Thymus (tissue), 11 donors: ENCODE measurements around the gene SERPINB5. TPM values are rescaled to one million over a fixed set of nuclear protein-coding genes. Genes with fewer than 3 reads are reported as not detected.
A peak's percentile ranks its signal among the peaks of the same experiment; 100 is the strongest.

Source experiments
- DNase-seq, 9 donors: peaks; one replicate each; pipeline ENCODE4 v3.0.0-alpha.2; 2013; ENCODE audit warnings: low spot score in 9 of 9, low read depth in 6 of 9, missing footprints in 1 of 9
- H3K27ac ChIP-seq, 2 donors: one replicate each; pipeline ENCODE4 v1.5.1; 2013; ENCODE audit warnings: control low read depth in 1 of 2, low read depth in 1 of 2, low read length in 1 of 2, mild to moderate bottlenecking in 1 of 2, moderate library complexity in 1 of 2
- H3K27me3 ChIP-seq, 2 donors: one replicate each; pipeline ENCODE4 v1.5.1; 2013; ENCODE audit warnings: low read length in 1 of 2; ENCODE audit not compliant: control insufficient read depth in 2 of 2, insufficient read depth in 1 of 2
- H3K36me3 ChIP-seq, 2 donors: one replicate each; pipeline ENCODE4 v1.5.1; 2013; ENCODE audit warnings: low read length in 1 of 2, mild to moderate bottlenecking in 1 of 2, moderate library complexity in 1 of 2; ENCODE audit not compliant: control insufficient read depth in 2 of 2, insufficient read depth in 2 of 2
- H3K4me1 ChIP-seq, 2 donors: one replicate each; pipeline ENCODE4 v1.5.1; 2013; ENCODE audit warnings: low read length in 2 of 2; ENCODE audit not compliant: control insufficient read depth in 2 of 2, insufficient read depth in 2 of 2
- H3K4me3 ChIP-seq, 2 donors: one replicate each; pipeline ENCODE4 v1.5.1; 2013; ENCODE audit warnings: low read length in 2 of 2, control low read depth in 1 of 2, mild to moderate bottlenecking in 1 of 2
- H3K9me3 ChIP-seq, 2 donors: one replicate each; pipeline ENCODE4 v1.5.1; 2013; ENCODE audit warnings: low read length in 1 of 2, mild to moderate bottlenecking in 1 of 2; ENCODE audit not compliant: control insufficient read depth in 2 of 2, insufficient read depth in 1 of 2
- WGBS: extraction: QIAGEN DNeasy Blood & Tissue Kit; methylation state at CpG from one replicate; pipeline ENCODE4 v1.1.7; 2013; 5-methylcytosine and 5-hydroxymethylcytosine counted together
- polyA plus RNA-seq: library from polyadenylated mRNA; stranded (reverse); fragments of 200-250 nt; gene quantifications from one replicate; pipeline ENCODE4 v1.2.3, GENCODE V29; 2013
- total RNA-seq: library from RNA; stranded (reverse); fragments of 120-200 nt; gene quantifications from one replicate; pipeline ENCODE4 v1.2.4, GENCODE V29; 2013
- donor health status: healthy.

SERPINB5 gene
- total and polyA plus RNA-seq, 2 donors = 6.1 to 21.9 TPM

DNA sequence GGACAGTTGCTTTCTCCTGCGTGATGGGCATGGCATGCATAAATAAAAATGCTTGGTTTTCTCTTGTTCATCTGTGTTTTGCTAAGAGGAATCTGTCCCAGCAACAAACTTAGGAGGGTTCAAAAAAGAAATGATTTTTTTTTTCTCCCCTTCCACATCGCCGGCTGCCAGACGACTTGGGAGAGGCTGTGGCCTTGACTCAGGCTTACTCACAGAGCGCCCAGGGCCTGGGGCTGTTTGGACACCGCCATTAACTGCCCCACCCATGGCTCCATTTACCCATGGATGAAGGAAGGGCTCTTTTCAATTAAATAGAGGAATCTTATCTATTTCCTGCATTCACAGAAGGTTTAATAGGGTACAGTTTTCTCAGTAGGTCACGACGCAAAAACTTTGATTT lies 22.3 kb upstream of the SERPINB5 start:
- WGBS = 98% methylated on average over 8 of the region's 8 CpGs
- no peaks in the 10 kb centered on the region for H3K9me3 ChIP-seq

DNA sequence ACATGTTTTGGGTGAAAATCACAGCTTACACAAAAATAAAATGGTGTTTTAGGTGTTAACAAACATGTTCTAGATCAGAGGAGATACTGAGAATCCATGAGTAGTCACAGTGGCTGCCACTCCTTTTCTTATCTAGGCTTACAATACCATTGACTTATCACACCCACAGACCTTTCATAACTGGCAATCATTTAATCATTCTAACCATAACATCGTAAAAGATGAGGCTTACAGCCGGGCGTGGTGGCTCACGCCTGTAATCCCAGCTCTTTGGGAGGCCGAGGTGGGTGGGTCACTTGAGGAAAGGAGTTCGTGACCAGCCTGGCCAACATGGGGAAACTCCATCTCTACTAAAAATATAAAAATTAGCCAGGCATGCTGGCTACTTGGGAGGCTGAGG lies 18.8 kb upstream of the SERPINB5 start:
- no peaks in the 10 kb centered on the region for H3K9me3 ChIP-seq
- DNase-seq = no peak
- no peak overlapping the region for H3K27ac ChIP-seq
- no peaks in the 10 kb centered on the region for H3K27me3 ChIP-seq
- WGBS = 96% methylated on average over 6 of the region's 6 CpGs
- H3K4me1 ChIP-seq = no peaks in the 10 kb centered on the region
- no peak overlapping the region for H3K4me3 ChIP-seq
- H3K36me3 ChIP-seq = no peaks in the 10 kb centered on the region

More for the DNA sequence above, 22.3 kb upstream of the SERPINB5 start:
- no peaks in the 10 kb centered on the region for H3K4me1 ChIP-seq
- H3K27ac ChIP-seq = no peak overlapping the region
- no peaks in the 10 kb centered on the region for H3K27me3 ChIP-seq
- no peak overlapping the region for H3K4me3 ChIP-seq
- DNase-seq = no peak
- no peaks in the 10 kb centered on the region for H3K36me3 ChIP-seq

GRCh38 chr18:63460414-63460813 lies 16.3 kb upstream of the SERPINB5 start:
- Histone ChIP-seq H3K4me1 (no peaks in the 10 kb centered on the region), H3K27me3 (no peaks in the 10 kb centered on the region), H3K4me3 (no peak overlapping the region), H3K36me3 (no peaks in the 10 kb centered on the region), H3K27ac (no peak overlapping the region), H3K9me3 (no peaks in the 10 kb centered on the region)
- no peak for DNase-seq
- WGBS = 86% methylated on average over 1 of the region's 1 CpG

- no peak for DNase-seq
- no peak overlapping the region for H3K4me3 ChIP-seq
- no peak overlapping the region for H3K27ac ChIP-seq
- H3K27me3 ChIP-seq = no peaks in the 10 kb centered on the region
- no peaks in the 10 kb centered on the region for H3K36me3 ChIP-seq
- 98% methylated on average over 2 of the region's 2 CpGs for whole genome bisulfite sequencing
- no peaks in the 10 kb centered on the region for H3K4me1 ChIP-seq
- H3K9me3 ChIP-seq = no peaks in the 10 kb centered on the region
Measured at GRCh38 chr18:63464434-63464833, 12.3 kb upstream of the SERPINB5 start.

- WGBS = 67% methylated on average over 2 of the region's 2 CpGs
- Histone ChIP-seq H3K4me3 (no peak overlapping the region), H3K9me3 (no peaks in the 10 kb centered on the region), H3K36me3 (no peaks in the 10 kb centered on the region), H3K27me3 (no peaks in the 10 kb centered on the region), H3K27ac (no peak overlapping the region), H3K4me1 (no peaks in the 10 kb centered on the region)
- no peak for DNase-seq
Measured at GRCh38 chr18:63465059-63465458, 11.7 kb upstream of the SERPINB5 start.

GRCh38 chr18:63467699-63468098 lies 9.1 kb upstream of the SERPINB5 start:
- Histone ChIP-seq H3K4me3 (no peak overlapping the region), H3K36me3 (no peaks in the 10 kb centered on the region), H3K27ac (no peak overlapping the region), H3K4me1 (no peaks in the 10 kb centered on the region), H3K9me3 (no peaks in the 10 kb centered on the region), H3K27me3 (peaks cover 0 to 2% of the 10 kb centered on the region in 2 donors)
- DNase-seq = no peak
- 95% methylated on average over 4 of the region's 4 CpGs for WGBS

GRCh38 chr18:63468575-63468974 lies 8.2 kb upstream of the SERPINB5 start:
- no peaks in the 10 kb centered on the region for H3K36me3 ChIP-seq

GRCh38 chr18:63470751-63471150 lies 6.0 kb upstream of the SERPINB5 start:
- H3K36me3 ChIP-seq = no peaks in the 10 kb centered on the region
- H3K27ac ChIP-seq = no peak overlapping the region
- no peaks in the 10 kb centered on the region for H3K4me1 ChIP-seq
- DNase-seq = no peak
- 94% methylated on average over 12 of the region's 12 CpGs for WGBS
- peaks cover 0 to 2% of the 10 kb centered on the region in 2 donors for H3K27me3 ChIP-seq
- H3K4me3 ChIP-seq = no peak overlapping the region
- no peaks in the 10 kb centered on the region for H3K9me3 ChIP-seq

More at GRCh38 chr18:63468575-63468974, 8.2 kb upstream of the SERPINB5 start:
- Histone ChIP-seq H3K27ac (no peak overlapping the region), H3K4me1 (no peaks in the 10 kb centered on the region), H3K27me3 (peaks cover 0 to 2% of the 10 kb centered on the region in 2 donors), H3K9me3 (no peaks in the 10 kb centered on the region), H3K4me3 (no peak overlapping the region)
- no peak for DNase-seq
- 98% methylated on average over 3 of the region's 3 CpGs for WGBS

GRCh38 chr18:63472380-63472779 lies 4.4 kb upstream of the SERPINB5 start:
- H3K27ac ChIP-seq = no peak overlapping the region
- H3K4me3 ChIP-seq = no peak overlapping the region
- no peaks in the 10 kb centered on the region for H3K4me1 ChIP-seq
- no peaks in the 10 kb centered on the region for H3K36me3 ChIP-seq
- no peaks in the 10 kb centered on the region for H3K9me3 ChIP-seq
- WGBS = 77% methylated on average over 5 of the region's 5 CpGs
- H3K27me3 ChIP-seq = peaks cover 0 to 2% of the 10 kb centered on the region in 2 donors
- DNase-seq = no peak

DNA sequence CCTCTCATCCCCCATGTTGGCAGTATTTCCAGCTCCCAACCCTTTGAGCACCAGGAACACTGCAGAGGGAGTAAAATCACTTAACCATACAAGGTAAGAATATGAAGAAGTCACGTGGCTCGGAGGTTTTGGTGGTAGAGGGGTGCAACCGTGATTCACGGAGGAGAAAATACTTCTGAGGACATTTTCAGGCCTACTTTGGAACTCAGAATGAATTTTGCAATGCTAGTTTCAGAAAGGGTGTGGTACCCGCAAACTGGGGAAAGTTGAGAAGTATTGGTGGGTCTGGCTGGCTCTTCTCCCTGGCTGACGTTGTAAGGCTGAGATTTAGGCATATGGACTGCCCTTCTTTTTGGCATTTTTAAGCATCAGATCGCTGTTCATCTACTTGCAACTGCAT lies 442 bp downstream of the SERPINB5 start:
- peak overlapping the region; percentile 7 to 13 for H3K4me3 ChIP-seq
- H3K27ac ChIP-seq = peak overlapping the region in 1 of 2 donors; percentile 21

More for the DNA sequence above, 442 bp downstream of the SERPINB5 start:
- no peaks in the 10 kb centered on the region for H3K9me3 ChIP-seq
- no peaks in the 10 kb centered on the region for H3K4me1 ChIP-seq
- no peaks in the 10 kb centered on the region for H3K27me3 ChIP-seq
- no peaks in the 10 kb centered on the region for H3K36me3 ChIP-seq
- 95% methylated on average over 7 of the region's 7 CpGs for WGBS
- no peak for DNase-seq
